ENCODE measurements around the gene CCDC190.

DNA sequence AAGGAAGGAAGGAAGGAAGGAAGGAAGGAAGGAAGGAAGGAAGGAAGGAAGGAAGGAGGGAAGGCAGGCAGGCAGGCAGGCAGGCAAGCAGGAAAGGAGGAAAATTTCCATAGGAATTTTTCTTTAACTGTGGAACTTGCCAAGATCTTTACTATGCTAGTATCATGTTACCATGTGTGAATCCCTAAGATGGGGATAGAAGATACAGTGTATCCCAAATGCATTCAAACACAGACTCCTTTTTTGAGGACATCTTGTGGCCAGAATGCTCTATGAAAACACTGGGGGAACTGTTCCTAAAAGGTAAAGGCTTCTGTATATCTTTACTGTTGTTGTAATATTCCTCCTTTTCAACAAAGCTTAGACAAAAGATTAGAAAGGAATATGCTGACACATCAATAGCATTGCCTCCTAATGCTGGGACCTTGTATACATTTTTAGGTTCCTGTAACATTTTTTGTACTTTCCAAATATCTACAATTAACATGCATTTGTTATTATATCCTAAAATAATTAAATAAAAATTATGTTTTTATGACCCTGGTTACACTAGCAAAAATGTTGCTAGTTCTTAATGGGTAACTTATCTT is 20.6 kb downstream of the CCDC190 start:
- TF ChIP-seq, protein P1, sequence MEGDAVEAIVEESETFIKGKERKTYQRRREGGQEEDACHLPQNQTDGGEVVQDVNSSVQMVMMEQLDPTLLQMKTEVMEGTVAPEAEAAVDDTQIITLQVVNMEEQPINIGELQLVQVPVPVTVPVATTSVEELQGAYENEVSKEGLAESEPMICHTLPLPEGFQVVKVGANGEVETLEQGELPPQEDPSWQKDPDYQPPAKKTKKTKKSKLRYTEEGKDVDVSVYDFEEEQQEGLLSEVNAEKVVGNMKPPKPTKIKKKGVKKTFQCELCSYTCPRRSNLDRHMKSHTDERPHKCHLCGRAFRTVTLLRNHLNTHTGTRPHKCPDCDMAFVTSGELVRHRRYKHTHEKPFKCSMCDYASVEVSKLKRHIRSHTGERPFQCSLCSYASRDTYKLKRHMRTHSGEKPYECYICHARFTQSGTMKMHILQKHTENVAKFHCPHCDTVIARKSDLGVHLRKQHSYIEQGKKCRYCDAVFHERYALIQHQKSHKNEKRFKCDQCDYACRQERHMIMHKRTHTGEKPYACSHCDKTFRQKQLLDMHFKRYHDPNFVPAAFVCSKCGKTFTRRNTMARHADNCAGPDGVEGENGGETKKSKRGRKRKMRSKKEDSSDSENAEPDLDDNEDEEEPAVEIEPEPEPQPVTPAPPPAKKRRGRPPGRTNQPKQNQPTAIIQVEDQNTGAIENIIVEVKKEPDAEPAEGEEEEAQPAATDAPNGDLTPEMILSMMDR (IDR thresholded peaks at IDR 0.05): no peak
- TF ChIP-seq EZH2 (IDR thresholded peaks at IDR 0.05): no peak
